Embryonic facial prominence (tissue), 1 donor: ENCODE results near the gene GSC2.

ENCODE experiments used
- DNase-seq: peaks from one replicate; pipeline ENCODE4 v3.0.0-alpha.2; 2016; ENCODE audit errors: extremely low spot score

The GSC2 gene

GRCh38 chr22:19120829-19121630, 29.1 kb downstream of the GSC2 start:
- DNase-seq: no peak

DNA sequence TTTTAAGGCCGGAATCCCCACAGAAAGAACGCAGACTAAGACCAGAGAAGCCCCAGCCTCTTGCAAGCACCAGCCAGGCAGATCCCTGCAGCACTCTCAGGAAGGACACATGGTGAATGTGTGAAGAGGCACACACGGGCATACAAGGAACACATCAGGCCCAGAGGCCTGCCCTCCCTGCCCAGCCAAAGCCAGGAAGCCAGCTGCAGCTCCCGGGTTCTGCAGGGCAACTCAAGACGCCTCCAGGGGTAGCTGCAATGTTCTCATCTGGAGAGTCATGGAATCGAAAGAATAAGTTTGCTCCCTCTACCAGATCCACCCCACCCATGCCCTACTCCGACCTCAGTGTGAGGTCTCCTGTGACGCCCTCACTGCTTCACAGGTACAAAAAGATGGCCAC, 30.1 kb downstream of the GSC2 start:
- no peak for DNase-seq

DNA sequence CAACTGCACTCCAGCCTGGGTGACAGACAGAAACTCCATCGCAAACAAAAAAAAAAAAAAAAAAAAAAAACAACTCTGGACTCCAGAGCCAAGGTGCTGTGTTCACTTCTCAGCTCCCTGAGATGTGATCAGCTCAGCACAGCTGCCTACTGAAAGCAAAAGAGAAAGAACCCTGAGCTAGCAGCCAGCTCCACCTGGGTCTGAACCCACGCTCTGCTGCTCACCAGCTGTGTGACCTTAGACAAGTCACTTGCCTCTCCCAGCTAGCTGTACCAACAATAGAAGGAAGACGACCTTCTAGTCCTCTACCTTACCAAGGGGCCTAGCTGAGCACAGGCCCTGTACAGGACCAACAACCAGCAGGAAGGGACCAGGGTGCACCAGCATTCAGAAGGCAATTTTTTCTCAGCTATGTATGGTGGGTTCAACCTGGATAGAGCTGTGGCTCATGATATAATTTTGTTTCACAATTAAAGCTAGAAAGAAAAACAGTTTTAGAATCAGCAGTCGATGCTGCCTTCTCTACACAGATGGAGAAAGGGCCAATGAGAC, 31.7 kb downstream of the GSC2 start:
- no peak for DNase-seq

GRCh38 chr22:19117111-19117512, 33.0 kb downstream of the GSC2 start:
- no peak for DNase-seq

DNA sequence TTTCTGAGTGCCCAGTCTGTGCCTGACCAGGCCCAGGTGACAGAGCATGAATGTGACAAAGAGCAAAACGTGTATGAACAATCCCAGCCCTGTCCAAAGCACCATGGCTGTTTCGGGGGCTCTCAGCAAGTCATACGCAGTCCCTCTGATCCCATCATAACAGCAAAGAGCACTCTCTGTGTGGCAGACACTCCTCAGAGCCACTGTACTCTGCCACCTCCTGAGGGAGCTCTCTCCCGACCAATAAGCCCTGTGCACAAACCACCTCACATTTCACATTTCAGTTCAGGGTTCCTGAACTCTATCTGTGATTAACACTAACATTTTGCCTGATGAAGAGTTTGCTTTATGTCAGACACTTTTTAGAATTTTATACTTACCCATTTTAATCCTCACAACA, 34.5 kb downstream of the GSC2 start:
- no peak for DNase-seq

DNA sequence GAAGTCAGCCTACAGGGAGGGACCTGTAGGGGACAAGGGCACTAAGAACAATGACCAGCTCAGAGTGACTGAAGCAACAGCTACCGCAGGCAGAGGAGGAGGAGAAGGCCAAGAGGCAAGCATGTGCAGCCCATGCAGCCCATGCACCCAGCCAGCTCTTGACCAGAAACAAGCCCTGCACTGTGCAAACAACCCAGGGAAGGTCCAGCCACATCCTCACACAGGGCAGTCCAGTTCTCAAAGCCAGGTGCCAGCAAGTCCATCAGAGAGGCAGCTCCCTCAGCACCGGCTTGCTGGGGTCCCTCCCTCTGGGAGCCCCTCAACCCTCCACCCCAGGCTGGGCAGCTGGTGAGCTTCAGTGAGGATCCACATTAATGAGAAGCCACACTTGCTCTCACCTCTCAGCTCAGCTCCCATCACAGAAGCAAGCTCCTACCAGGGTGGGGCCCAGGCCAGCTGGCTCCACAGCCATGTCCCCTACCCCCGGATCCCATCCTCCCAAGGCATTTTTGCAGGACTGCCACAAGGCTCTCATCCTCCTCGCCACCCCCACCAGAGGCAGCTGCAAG, 35.0 kb downstream of the GSC2 start:
- no peak for DNase-seq

GRCh38 chr22:19113429-19113828, 36.7 kb downstream of the GSC2 start:
- no peak for DNase-seq

GRCh38 chr22:19111584-19111983, 38.5 kb downstream of the GSC2 start:
- DNase-seq: no peak

- no peak for DNase-seq
These were observed 39.0 kb downstream of the GSC2 start for GRCh38 chr22:19111140-19111539.

- no peak for DNase-seq
These were observed 39.4 kb downstream of the GSC2 start for GRCh38 chr22:19110646-19111045.

GRCh38 chr22:19110064-19110458, 40.0 kb downstream of the GSC2 start:
- no peak for DNase-seq

GRCh38 chr22:19109198-19110063, 40.7 kb downstream of the GSC2 start:
- DNase-seq: no peak

GRCh38 chr22:19108807-19109197, 41.3 kb downstream of the GSC2 start:
- no peak for DNase-seq

DNA sequence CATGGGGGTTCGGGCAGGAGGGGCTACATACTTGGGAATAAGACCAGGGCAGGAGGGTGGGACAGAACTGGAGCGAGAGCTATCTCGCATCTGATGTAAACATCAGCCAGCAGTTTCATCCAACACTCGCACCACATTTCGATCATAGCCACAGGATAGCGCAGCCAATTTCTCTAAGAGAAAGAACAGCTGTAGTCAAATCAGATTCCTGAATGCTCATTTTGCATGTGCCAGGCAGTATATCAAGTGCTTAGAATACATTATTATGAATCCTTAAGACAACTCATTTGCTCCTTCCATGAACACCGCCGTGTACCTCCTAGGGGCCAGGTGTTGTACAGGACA, 42.4 kb downstream of the GSC2 start:
- DNase-seq: no peak

DNA sequence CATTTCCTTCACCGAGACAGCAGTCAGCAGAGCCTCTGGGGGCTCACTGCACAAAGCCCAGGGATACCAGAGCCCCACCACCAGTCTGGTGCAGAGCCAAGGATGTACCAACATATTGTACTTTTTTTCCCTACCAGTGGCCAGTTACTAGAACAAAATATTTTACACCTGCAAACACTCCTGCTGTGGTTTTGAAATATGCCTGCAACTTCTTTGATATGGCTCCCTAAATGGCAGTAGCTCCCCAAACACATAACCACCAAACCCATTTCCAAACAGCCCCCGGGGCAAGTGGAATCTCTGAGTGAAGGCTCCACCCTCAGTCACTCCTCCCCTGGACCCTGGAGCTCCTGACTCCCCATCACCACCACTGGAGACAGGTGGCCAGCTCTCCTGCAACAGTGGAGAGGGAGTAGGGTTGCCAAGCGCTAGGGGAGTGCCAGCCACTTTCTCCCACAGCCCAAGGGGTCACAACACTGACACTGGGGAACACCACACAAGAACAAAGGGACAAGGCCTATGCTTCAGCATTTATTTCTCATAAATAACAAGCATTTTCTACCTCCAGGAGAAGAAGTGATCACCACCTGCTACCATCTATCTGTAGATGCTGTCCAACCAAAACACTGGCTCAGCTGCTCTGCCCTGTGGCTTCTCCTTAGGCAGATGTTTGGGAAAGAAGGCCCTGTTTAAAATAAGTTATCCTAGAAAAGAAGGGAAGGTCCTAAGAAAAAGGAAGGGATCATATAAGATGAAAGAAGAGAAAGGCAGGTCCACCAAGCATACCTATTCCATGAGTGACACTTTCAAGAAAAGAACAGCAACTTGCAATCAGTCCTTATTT, 43.0 kb downstream of the GSC2 start:
- DNase-seq: no peak

GRCh38 chr22:19105867-19106802, 44.0 kb downstream of the GSC2 start:
- no peak for DNase-seq

GRCh38 chr22:19105456-19105855, 44.6 kb downstream of the GSC2 start:
- no peak for DNase-seq

GRCh38 chr22:19103880-19104821, 45.9 kb downstream of the GSC2 start:
- peak; percentile 43 for DNase-seq

DNA sequence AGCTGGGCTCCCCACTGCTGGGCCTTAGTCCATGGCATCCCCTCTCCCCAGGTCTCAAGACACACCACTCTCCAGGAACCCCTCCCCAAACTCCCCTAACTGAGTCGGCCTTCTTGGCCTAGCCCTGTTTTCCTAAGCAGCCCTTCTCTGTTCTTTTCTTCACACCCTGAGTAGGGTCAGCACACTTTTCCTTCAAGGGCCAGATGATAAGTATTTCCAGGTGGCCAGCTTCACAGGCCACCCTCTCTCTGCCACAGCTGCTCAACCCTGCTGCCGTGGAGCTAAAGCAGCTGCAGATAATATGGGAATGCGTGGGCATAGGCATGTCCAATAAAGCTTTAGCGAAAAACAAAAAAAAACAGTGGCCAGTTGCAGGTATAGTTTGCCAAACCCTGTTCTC, 51.9 kb downstream of the GSC2 start:
- DNase-seq: no peak
